HEK293T (cell line): ENCODE results near the gene GCSH.

Source experiments
- CTCF ChIA-PET: fragments of 350-600 bp; formaldehyde crosslinking; extraction: SDS; loops from one replicate; lab custom pipeline; 2021; ENCODE audit warnings: antibody characterized with exemption, inconsistent platforms; lab: Yijun Ruan, JAX
- POLR2A ChIA-PET: fragments of 350-600 bp; formaldehyde crosslinking; extraction: SDS; loops from one replicate; lab custom pipeline; 2020; ENCODE audit warnings: antibody characterized with exemption, inconsistent platforms; lab: Yijun Ruan, JAX
- DNase-seq: peaks from one replicate; pipeline ENCODE4 v3.0.0; 2012; ENCODE audit warnings: mixed read lengths; ENCODE audit errors: extremely low spot score
- ARNT ChIP-seq: fragments of 450-650 bp; IDR thresholded peaks from 2 replicates; pipeline ENCODE4 v1.6.1; 2017; ENCODE audit warnings: mild to moderate bottlenecking
- BHLHE40 ChIP-seq: fragments of 450-650 bp; IDR thresholded peaks from 2 replicates; pipeline ENCODE4 v1.6.1; 2016; ENCODE audit warnings: mild to moderate bottlenecking, moderate library complexity, borderline replicate concordance
- CTBP1 ChIP-seq: fragments of 450-650 bp; IDR thresholded peaks from 2 replicates; pipeline ENCODE4 v1.6.1; 2016; ENCODE audit warnings: borderline replicate concordance
- ELF4 ChIP-seq: fragments of 450-650 bp; IDR thresholded peaks from 2 replicates; pipeline ENCODE4 v1.6.1; 2017; ENCODE audit warnings: antibody characterized with exemption
- FOXA1 ChIP-seq: fragments of 450-650 bp; IDR thresholded peaks from 2 replicates; pipeline ENCODE4 v1.6.1; 2016; ENCODE audit warnings: mild to moderate bottlenecking
- FOXK2 ChIP-seq: fragments of 450-650 bp; IDR thresholded peaks from 2 replicates; pipeline ENCODE4 v1.6.1; 2016; ENCODE audit warnings: mild to moderate bottlenecking
- FOXM1 ChIP-seq: fragments of 450-650 bp; IDR thresholded peaks from 2 replicates; pipeline ENCODE4 v1.6.1; 2017; ENCODE audit warnings: mild to moderate bottlenecking, borderline replicate concordance
- HDGF ChIP-seq: fragments of 450-650 bp; IDR thresholded peaks from 2 replicates; pipeline ENCODE4 v1.6.1; 2017; ENCODE audit warnings: antibody characterized with exemption, borderline replicate concordance
- L3MBTL2 ChIP-seq: fragments of 450-650 bp; conservative IDR thresholded peaks from 2 replicates; pipeline ENCODE4 v1.6.1; 2016; ENCODE audit warnings: mild to moderate bottlenecking
- LEF1 ChIP-seq: fragments of 450-650 bp; IDR thresholded peaks from 2 replicates; pipeline ENCODE4 v1.6.1; 2017; ENCODE audit warnings: mild to moderate bottlenecking, borderline replicate concordance
- NFRKB ChIP-seq: fragments of 450-650 bp; IDR thresholded peaks from 2 replicates; pipeline ENCODE4 v1.6.1; 2016; ENCODE audit warnings: mild to moderate bottlenecking, moderate library complexity
- SP1 ChIP-seq: fragments of 450-650 bp; IDR thresholded peaks from 2 replicates; pipeline ENCODE4 v1.6.1; 2017
- SUZ12 ChIP-seq: fragments of 450-650 bp; IDR thresholded peaks from 2 replicates; pipeline ENCODE4 v1.6.1; 2016; ENCODE audit warnings: mild to moderate bottlenecking
- TARDBP ChIP-seq: fragments of 450-650 bp; IDR thresholded peaks from 2 replicates; pipeline ENCODE4 v1.6.1; 2016
- ZNF384 ChIP-seq: fragments of 450-650 bp; IDR thresholded peaks from 2 replicates; pipeline ENCODE4 v1.6.1; 2016
- TF ChIP-seq, protein P1 (sequence below): fragments of 450-650 bp; IDR thresholded peaks from 2 replicates; pipeline ENCODE4 v1.6.1; 2016

The GCSH gene

DNA sequence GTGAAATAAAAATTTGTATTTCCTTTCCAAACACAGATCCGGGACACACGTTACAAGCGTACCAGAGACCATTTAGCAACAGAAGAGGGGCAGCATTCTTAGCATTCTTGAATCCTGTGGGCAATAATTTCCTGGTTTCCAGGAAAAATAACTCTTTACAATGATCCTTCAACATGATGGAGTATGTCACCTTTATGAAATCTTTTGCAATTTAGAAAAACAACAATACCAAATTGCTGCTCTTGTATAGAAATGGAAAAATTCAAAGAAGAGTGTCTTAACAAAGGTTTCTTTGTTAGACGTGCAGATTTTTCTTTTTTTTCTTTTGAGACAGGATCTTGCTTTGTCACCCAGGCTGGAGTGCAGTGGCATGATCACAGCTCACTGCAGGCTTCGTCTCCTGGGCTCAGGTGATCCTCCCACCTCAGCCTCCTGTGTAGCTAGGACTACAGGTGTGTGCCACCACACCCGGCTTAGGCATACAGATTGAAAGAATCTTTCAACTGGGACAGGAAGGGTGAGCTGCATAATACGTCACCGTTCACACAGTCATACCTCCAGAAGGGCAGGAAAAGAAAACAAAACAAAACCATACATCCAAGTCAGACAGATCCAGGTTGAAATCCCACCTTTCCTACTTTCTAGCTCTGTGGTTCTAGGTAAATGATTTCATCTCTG lies 10.8 kb upstream of the GCSH start:
- CTCF ChIA-PET = interaction anchor here (1.4 kb wide), 1 partner anchor 32 kb away, joined by 3 read pairs; no protein-coding TSS in a partner anchor

DNA sequence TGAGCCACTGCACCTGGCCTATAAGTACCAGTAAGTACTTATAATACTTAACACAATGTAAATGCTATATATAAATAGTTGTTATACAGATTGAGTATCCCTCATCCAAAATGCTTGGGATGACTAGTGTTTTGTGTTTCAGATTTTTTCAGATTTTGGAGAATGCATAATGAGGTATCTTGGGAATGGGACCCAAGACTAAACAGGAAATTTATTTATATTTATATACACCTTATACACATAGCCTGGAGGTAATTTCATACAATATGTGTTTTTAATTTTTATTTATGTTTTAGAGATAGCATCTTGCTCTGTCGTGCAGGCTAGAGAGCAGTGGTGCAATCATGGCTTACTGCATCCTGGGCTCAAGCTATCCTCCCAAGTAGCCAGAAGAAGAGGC lies 9.8 kb upstream of the GCSH start:
- TF ChIP-seq L3MBTL2 (no peak), SUZ12 (no peak), TARDBP (no peak), FOXA1 (no peak), ARNT (no peak), CTBP1 (no peak), ZNF384 (no peak), FOXK2 (no peak), ELF4 (no peak), NFRKB (no peak), HDGF (no peak), FOXM1 (no peak), SP1 (no peak), BHLHE40 (no peak), LEF1 (no peak)
- TF ChIP-seq, protein P1, sequence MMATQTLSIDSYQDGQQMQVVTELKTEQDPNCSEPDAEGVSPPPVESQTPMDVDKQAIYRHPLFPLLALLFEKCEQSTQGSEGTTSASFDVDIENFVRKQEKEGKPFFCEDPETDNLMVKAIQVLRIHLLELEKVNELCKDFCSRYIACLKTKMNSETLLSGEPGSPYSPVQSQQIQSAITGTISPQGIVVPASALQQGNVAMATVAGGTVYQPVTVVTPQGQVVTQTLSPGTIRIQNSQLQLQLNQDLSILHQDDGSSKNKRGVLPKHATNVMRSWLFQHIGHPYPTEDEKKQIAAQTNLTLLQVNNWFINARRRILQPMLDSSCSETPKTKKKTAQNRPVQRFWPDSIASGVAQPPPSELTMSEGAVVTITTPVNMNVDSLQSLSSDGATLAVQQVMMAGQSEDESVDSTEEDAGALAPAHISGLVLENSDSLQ = no peak
- ChIA-PET POLR2A (no interaction called here), CTCF (no interaction called here)
- DNase-seq = no peak

More for the DNA sequence above, 10.8 kb upstream of the GCSH start:
- no peak for DNase-seq
- POLR2A ChIA-PET = interaction anchor here (1.1 kb wide), 1 partner anchor 10 kb away, joined by 4 read pairs; no protein-coding TSS in a partner anchor
- TF ChIP-seq LEF1 = no peak
- TF ChIP-seq ELF4 = no peak
- TF ChIP-seq TARDBP = no peak
- TF ChIP-seq, protein P1 = no peak
- no peak for TF ChIP-seq NFRKB
- no peak for TF ChIP-seq HDGF
- no peak for TF ChIP-seq SP1
- no peak for TF ChIP-seq SUZ12
- no peak for TF ChIP-seq FOXA1

DNA sequence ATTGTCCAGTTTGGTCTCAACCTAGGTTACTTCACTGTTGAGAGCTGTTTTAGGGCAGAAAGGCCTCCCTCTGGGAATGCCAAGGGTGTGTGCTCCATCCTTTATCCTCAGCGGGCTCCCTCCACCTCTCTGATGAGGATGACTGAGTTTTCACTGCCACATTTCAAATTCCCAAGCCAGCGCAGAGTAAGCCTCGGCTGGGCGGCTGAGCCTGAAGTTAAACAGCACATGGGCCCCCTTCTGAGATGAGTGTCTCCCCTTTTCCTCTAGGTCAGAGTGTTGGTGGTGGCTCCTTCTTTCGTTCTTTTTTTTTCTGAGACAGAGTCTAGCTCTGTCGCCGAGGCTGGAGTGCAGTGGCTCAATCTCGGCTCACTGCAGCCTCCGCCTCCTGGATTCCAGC lies 5.5 kb upstream of the GCSH start:
- CTCF ChIA-PET = no interaction called here
- TF ChIP-seq ARNT = no peak
- TF ChIP-seq BHLHE40 = no peak
- no peak for TF ChIP-seq FOXK2
- TF ChIP-seq FOXM1 = no peak
- TF ChIP-seq CTBP1 = no peak
- no peak for TF ChIP-seq ZNF384
- no peak for TF ChIP-seq L3MBTL2
- TF ChIP-seq ELF4 = no peak
- TF ChIP-seq, protein P1 = no peak
- TF ChIP-seq SUZ12 = no peak
- no peak for TF ChIP-seq HDGF
- no peak for TF ChIP-seq LEF1
- no peak for TF ChIP-seq NFRKB
- no peak for DNase-seq
- POLR2A ChIA-PET = no interaction called here

DNA sequence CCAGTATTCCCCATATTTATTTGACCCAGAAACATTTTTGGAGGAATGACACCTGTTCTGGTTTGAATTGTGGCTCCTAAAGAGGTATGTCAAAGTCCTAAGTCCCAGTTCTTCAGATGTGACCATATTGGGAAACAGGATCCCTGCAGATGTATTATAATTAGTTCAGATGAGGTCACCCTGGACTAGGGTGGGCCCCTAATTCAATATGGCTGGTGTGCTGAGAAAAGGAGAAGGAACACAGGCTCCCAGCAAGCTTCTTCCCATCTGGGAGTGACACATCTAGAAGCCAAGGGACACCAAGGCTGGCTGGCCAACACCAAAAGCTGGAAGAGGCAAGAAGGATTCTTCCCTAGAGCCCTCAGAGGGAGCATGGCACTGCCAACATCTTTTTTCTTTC lies 3.8 kb upstream of the GCSH start:
- no peak for DNase-seq
- CTCF ChIA-PET = no interaction called here
- POLR2A ChIA-PET = no interaction called here
- no peak for TF ChIP-seq NFRKB
- no peak for TF ChIP-seq FOXA1
- TF ChIP-seq ELF4 = no peak
- no peak for TF ChIP-seq TARDBP
- TF ChIP-seq FOXK2 = no peak
- no peak for TF ChIP-seq HDGF
- no peak for TF ChIP-seq ARNT
- no peak for TF ChIP-seq L3MBTL2
- no peak for TF ChIP-seq LEF1
- TF ChIP-seq FOXM1 = no peak
- TF ChIP-seq SUZ12 = no peak
- TF ChIP-seq ZNF384 = no peak
- no peak for TF ChIP-seq CTBP1
- no peak for TF ChIP-seq BHLHE40
- TF ChIP-seq SP1 = no peak
- TF ChIP-seq, protein P1 = no peak

DNA sequence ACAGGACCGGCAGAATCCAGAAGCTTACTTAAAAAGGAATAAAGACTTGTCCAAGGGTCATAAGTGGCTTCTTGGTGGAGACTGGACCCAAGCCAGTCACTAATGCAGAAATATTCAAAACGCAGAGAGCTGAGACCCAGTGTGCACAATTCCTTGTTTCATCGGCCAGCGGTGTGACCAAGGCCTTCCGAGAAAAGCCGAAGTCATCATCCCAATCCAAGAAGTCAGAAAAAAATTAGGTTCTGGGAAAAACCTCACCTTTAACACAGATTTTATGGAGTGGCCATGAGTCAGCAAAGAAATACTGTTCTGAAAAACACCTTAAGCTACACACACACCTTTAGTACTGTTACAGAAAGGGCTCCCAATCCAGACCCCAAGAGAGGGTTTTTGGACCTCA lies 1.0 kb upstream of the GCSH start:
- ChIA-PET POLR2A (no interaction called here), CTCF (interaction anchor here (0.6 kb wide), 1 partner anchor 46 kb away, joined by 4 read pairs; no protein-coding TSS in a partner anchor)
- TF ChIP-seq SUZ12 (no peak), FOXM1 (no peak), ZNF384 (no peak), ARNT (no peak), SP1 (no peak), BHLHE40 (no peak), NFRKB (no peak), FOXK2 (no peak), TARDBP (no peak), HDGF (no peak), L3MBTL2 (no peak), LEF1 (no peak)
- TF ChIP-seq, protein P1 = no peak
- no peak for DNase-seq
